ENCODE results near the gene SARDH. TPM values are rescaled to one million over a fixed set of nuclear protein-coding genes. Genes with fewer than 3 reads are reported as not detected.

SARDH gene
- total RNA-seq, 4 donors from 2014 or later = 0.26 to 0.57 TPM; not detected in 2

DNA sequence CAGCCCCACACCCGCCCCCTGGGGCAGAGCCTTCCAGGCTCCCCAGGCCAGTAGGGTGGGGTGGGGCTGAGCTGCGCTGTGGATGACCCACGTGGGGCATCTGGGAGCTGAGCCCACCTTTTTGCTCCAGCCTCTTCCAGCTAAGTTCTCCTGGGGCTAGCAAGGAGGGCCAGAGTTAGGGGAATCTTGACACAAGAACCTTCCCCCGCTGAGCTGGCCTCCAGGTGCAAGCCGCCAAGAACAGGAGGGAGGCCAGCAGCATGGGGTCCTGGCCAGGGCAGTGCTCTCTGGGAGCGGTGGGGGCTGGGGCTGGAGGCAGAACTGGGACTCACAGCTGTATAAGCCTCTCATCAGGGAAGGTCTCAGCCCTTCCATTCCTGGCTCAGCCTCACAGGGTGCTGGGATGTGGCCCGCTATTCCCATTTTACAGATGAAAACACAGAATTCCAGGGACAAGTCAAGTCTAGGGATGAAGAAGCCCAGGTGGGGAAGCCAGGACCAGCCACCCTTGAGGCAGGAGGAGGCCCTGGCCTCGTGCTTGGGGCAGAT, 21.5 kb downstream of the SARDH start:
- peaks cover 0 to 42% (median 0%) of the 10 kb centered on the region in 4 donors for H3K27me3 ChIP-seq
- H3K36me3 ChIP-seq = no peaks in the 10 kb centered on the region
- no peak for DNase-seq
- TF ChIP-seq, protein P1, sequence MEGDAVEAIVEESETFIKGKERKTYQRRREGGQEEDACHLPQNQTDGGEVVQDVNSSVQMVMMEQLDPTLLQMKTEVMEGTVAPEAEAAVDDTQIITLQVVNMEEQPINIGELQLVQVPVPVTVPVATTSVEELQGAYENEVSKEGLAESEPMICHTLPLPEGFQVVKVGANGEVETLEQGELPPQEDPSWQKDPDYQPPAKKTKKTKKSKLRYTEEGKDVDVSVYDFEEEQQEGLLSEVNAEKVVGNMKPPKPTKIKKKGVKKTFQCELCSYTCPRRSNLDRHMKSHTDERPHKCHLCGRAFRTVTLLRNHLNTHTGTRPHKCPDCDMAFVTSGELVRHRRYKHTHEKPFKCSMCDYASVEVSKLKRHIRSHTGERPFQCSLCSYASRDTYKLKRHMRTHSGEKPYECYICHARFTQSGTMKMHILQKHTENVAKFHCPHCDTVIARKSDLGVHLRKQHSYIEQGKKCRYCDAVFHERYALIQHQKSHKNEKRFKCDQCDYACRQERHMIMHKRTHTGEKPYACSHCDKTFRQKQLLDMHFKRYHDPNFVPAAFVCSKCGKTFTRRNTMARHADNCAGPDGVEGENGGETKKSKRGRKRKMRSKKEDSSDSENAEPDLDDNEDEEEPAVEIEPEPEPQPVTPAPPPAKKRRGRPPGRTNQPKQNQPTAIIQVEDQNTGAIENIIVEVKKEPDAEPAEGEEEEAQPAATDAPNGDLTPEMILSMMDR (IDR thresholded peaks at IDR 0.05) = no peak
- no peak for TF ChIP-seq POLR2A (IDR thresholded peaks at IDR 0.05)
- H3K27ac ChIP-seq = no peak overlapping the region
- H3K9me3 ChIP-seq = no peaks in the 10 kb centered on the region
- intact Hi-C loops (cut with DNase I) = no loop called here
- peaks cover 0 to 11% (median 0%) of the 10 kb centered on the region in 3 donors for H3K4me1 ChIP-seq
- H3K4me3 ChIP-seq = no peak overlapping the region
- WGBS, 2 donors = no CpG with 5 or more reads among the region's 8 CpGs

DNA sequence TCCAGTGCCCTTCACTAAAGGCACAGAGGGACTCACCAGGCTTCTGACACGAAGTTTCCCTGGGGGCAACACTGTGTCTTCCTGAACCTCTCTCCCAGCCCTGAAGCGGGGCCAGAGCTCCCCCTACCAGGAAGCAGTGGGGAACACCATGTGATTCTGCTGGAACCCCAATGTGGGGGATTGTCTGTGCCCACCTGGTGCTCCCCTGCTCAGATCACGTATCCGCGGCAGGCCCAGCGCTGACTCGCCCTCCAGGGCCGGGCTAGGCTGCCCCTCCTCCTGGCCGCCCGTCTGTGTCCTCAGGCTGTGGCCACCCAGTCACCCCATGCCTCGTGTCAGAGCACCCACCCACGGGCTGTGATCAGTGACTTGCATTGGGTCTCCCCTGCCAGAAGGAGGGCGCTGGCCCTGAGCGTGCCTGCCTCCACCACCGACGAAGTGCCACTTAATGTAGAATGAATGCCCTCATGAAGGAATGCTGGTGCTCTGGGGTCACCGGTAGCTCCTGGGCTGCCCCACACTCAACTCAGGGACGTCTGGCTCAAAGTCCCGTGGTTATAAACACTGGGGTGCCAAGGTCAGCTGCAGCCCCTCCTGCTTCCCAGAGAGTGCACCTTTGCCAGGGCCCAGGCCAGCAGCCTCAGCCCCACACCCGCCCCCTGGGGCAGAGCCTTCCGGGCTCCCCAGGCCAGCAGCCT, 22.1 kb downstream of the SARDH start:
- H3K4me3 ChIP-seq = no peak overlapping the region
- DNase-seq = no peak
- peaks cover 0 to 11% (median 0%) of the 10 kb centered on the region in 3 donors for H3K4me1 ChIP-seq
- peaks cover 0 to 42% (median 0%) of the 10 kb centered on the region in 4 donors for H3K27me3 ChIP-seq
- WGBS, 2 donors = 68 to 70% methylated on average over 2 to 5 of the region's 21 CpGs
- TF ChIP-seq, protein P1 (IDR thresholded peaks at IDR 0.05) = peak in 2 of 6 experiments; percentile 14 to 17
- no peak for TF ChIP-seq POLR2A (IDR thresholded peaks at IDR 0.05)
- no peaks in the 10 kb centered on the region for H3K36me3 ChIP-seq
- H3K27ac ChIP-seq = peak overlapping the region in 2 of 4 donors; percentile 54 to 70
- H3K9me3 ChIP-seq = no peaks in the 10 kb centered on the region
- intact Hi-C loops (cut with DNase I) = no loop called here

DNA sequence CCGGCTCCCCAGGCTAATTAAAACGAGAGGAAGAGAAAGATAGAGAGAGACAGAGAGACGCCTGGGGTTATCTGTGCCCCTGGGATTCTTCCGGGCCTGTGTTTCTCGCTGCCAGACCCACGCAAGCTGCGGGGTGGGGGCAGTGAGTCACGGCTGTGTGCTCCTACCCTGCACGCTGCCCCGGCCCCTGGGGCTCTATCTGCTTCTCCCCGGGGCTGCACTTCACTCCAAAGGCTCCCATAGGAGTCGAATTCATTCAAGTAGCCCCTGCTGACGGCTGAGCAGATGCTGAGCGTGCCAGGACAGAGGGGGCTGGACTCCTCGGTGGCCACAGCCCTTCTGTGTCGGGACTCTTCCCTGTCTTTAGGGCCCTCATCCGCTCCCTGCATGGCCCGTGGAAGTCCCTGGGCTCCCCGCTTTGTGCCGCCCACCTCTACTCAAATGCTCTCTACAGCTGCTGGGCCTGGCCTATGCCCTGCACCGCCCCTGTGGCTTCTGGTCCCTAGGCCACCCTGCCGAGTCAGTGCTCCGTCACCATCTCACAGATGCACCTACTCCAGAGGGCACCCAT, 22.8 kb downstream of the SARDH start:
- intact Hi-C loops (cut with DNase I) = no loop called here
- 70 to 75% methylated on average over 15 of the region's 23 CpGs for WGBS, 2 donors
- Histone ChIP-seq H3K4me3 (no peak overlapping the region), H3K27ac (peak overlapping the region in 2 of 4 donors; percentile 54 to 70), H3K27me3 (peaks cover 0 to 42% (median 0%) of the 10 kb centered on the region in 4 donors), H3K4me1 (peaks cover 0 to 11% (median 0%) of the 10 kb centered on the region in 3 donors), H3K36me3 (no peaks in the 10 kb centered on the region), H3K9me3 (no peaks in the 10 kb centered on the region)
- TF ChIP-seq, protein P1 (IDR thresholded peaks at IDR 0.05) = no peak
- DNase-seq = no peak

DNA sequence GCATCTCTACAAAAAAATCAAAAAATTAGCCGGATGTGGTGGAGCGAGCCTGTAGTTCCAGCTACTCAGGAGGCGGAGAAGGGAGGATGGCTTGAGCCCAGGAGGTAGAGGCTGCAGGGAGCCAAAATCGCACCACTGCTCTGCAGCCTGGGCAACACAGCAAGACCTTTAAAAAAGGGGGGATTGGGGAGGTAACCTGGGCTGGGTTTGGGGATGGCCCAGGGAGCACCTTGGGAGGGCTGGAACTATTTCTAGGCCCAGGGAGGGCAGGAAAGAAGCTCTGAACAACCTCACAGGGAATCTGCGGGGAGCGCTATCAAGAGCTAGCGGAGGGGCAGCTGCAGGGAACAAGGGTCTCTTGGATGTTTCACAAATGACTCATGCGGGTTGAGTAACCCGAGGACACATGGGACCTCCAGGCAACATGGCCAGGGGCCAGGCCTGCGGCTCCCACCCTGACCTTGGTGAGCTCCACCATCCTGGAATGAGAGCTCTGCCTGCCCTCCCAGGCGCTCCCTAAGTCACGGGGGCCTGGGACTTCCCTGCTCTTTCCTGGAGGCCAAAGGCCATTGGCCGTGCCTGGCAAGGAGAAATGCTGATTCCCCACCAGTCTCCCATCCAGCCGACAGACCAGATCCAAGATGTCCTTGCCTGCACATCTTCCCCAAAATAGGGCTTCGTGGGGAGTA, 23.4 kb downstream of the SARDH start:
- Histone ChIP-seq H3K27me3 (peaks cover 0 to 42% (median 0%) of the 10 kb centered on the region in 4 donors), H3K9me3 (no peaks in the 10 kb centered on the region), H3K36me3 (no peaks in the 10 kb centered on the region), H3K4me3 (no peak overlapping the region), H3K4me1 (peaks cover 0 to 11% (median 0%) of the 10 kb centered on the region in 3 donors), H3K27ac (peak overlapping the region in 1 of 4 donors; percentile 54)
- 75 to 86% methylated on average over 9 to 15 of the region's 15 CpGs for WGBS, 2 donors
- TF ChIP-seq, protein P1 (IDR thresholded peaks at IDR 0.05) = no peak
- TF ChIP-seq POLR2A (IDR thresholded peaks at IDR 0.05) = no peak
- DNase-seq = no peak
- intact Hi-C loops (cut with DNase I) = no loop called here

All from esophagus squamous epithelium (tissue), 5 donors.